ENCODE data around the gene SORCS2.

Gene SORCS2

GRCh38 chr4:7341491-7342222 is 149.3 kb downstream of the SORCS2 start:
- no peak for ATAC-seq

DNA sequence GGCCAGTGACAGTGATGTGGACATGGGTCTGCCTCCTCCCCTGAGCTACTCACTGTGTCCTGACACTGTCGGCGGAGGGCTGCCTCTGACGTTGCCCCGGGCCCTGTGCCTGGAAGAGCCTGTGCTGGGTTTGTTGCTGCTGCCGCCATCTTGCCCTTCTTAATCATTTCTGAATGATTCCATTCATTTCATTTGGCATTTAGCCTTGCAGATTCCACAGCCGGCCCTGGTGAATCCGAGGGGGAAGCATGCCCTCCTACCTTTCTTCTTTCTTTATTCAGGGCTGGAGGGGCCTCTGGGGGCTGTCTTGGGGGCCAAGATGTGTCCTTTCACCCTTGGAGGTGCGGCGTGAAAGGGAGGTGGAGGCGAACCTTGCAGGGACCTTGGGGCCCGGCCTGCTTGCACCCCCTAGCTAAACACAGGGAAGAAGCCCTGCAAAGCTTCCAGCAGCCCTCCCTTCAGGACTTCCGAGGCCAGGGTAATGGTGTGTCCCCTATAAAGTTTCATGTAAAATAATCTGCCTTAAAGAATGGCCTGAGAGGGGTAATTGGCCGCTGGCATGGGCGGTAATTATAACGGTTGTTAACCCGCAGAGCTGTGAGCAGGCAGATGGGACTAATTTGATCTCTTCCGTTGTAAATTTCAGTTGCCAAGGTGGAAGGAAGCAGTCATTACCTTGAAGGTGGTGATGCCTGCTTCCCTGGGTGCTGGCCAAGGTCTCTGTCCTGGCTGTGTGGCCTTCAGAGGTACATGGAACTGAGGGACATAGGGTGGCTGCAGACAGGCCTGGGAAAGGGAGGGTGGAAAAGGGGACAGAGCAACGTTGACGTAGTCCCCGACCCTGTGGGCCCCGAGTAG is 150.1 kb downstream of the SORCS2 start:
- no peak for ATAC-seq

GRCh38 chr4:7343081-7343655 is 150.8 kb downstream of the SORCS2 start:
- ATAC-seq = no peak

GRCh38 chr4:7343950-7344349 is 151.6 kb downstream of the SORCS2 start:
- ATAC-seq = no peak

DNA sequence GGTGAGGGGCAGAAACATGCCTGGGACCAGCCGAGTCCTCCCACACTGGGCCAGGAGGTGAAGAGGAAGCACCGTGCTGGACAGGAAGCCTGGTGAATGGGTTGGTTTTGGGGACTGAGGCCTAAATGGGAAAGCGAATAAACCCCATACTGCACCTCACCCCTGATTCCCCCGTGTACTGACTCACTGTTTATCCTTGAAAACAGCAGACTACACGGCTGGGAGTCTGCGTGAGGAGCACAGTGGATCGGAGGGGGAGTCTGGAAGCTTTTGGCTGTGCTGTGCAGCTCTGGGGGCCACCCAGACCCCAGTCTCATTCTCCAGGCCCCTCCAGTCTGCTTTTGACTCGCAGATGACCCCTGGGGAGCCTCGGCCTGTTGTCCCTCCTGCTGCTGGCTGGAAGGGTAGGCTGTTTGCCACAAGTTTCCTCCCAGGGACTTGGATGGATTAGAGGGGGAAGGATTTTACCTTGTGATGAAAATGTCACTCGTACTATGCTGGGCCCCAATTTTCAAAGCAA is 152.4 kb downstream of the SORCS2 start:
- no peak for ATAC-seq

GRCh38 chr4:7347981-7348380 is 155.6 kb downstream of the SORCS2 start:
- no peak for ATAC-seq

- ATAC-seq = no peak
Measured at GRCh38 chr4:7348946-7349900, 156.9 kb downstream of the SORCS2 start.

DNA sequence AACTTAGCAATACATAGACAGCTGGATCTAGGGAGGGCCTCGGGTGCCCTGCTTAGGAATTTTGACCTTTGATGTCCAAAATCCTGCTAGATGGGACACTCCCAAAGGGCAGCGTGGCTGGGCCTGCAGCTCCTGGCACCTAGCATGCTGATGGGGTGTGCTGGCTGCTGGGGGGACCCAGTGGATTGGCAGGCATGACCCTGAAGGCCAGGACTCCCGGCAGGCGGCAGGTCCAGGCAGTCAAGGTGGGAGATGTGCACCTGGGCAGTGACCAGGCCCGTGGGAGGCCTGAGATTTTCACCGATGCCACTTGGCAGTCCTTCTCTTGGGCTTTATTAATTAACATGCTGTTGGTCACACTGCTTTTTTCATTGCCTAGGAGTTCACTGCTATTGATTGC is 158.1 kb downstream of the SORCS2 start:
- no peak for ATAC-seq

- no peak for ATAC-seq
Measured at GRCh38 chr4:7351014-7351413, 158.7 kb downstream of the SORCS2 start.

GRCh38 chr4:7352486-7352885 is 160.1 kb downstream of the SORCS2 start:
- no peak for ATAC-seq

DNA sequence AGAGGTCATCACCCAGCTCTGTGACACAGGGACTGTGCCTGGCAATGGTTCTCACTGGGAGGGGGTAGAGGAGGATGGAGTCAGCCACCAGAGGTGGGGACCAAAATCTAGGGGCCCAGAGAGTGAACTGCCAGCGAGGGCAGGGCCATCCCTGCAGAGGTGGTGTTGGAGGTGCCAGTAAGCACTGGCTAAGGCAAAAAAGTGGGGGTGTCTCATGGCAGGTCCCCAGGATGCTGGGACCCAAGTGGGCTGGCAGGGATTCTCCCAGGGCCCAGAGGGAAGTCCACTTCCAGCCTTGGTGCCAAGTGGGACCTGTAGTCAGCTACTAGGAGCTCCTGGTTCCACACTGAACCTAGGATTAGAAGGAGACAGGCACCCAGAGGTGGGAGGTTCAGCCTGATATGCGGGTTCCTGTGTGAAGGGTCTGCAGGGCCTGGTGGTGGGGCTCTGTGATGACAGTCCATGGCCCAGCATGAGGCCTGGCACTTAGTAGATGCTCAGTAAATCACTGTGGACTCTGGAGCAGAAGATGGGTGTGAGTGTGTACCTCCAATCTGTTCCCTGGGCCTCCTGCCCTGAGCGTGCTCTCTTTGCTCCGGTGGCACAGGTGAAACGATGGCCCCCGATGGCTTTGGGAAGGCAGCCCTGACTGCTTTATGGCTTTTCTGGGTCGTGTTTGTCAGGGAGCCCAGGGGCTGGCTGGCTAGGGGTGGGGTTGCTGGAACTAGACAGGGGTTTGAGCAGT is 160.9 kb downstream of the SORCS2 start:
- ATAC-seq = no peak

DNA sequence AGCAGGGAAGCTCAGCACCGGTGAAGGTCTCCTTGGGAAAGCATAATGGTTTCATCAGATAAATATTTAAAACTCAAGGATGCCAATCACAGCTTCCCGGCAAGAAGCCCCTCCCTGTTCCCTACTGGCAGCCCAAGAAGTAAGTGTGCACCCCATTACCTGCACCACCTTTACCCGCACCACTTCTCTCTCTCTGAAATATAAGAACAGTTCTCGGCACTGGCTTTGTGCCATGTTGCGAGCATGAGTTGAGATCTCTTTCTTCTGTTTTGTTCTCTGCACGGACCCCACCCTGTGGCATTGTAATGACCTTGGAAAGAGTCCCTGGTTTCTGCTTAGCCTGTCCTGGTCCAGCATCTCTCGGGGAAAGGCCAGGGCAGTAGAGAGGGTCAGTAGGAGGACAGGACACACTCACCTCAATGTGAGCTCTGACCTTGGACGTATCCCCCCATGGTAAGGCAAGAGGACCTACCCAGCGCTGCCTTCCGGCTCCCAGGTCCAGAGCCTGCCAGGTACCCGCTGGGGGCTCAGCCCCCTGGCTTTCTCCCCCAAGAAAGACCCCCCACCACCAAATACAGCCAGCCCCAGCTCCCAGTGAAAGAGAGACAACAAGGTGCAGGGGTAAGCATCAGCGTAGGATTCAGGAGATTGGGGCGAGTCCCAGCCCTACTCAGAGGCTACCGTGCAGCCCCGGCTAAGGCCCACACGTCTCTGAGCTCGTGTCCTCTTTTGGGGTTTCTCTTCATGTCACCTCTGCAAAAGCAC is 161.7 kb downstream of the SORCS2 start:
- no peak for ATAC-seq

- no peak for ATAC-seq
Measured at GRCh38 chr4:7354927-7355326, 162.6 kb downstream of the SORCS2 start.

GRCh38 chr4:7355795-7356194 is 163.5 kb downstream of the SORCS2 start:
- no peak for ATAC-seq

DNA sequence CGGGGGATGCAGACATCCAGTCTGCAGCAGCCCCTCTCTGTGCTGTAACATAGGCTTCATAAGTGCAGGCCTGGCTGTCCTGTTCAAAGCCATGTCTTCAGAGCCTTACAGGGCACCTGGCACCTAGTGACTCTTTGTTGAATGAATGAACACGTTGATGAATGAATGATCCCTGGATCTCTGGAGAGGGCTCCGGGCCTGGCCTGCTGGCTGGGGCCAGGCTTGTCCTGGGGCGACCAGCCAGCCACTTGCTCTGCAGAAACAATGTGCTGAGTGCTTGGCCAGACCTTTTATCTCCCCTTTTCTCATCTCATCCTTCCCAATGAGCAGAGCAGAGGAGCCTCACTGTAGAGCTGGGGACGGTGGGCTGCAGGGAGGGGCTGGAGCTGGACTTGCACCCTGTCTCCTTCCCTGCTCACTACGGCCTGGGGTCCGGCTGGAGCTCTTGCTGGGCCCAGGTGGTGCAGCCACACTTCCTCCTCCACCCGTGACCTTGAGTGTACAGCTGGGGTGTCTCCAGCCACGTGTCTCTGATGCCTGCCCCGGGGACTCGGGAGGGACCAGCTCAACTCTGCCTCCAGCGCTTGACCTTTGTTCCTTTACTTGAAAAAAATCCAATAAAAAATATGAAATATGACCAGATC is 164.5 kb downstream of the SORCS2 start:
- no peak for ATAC-seq

DNA sequence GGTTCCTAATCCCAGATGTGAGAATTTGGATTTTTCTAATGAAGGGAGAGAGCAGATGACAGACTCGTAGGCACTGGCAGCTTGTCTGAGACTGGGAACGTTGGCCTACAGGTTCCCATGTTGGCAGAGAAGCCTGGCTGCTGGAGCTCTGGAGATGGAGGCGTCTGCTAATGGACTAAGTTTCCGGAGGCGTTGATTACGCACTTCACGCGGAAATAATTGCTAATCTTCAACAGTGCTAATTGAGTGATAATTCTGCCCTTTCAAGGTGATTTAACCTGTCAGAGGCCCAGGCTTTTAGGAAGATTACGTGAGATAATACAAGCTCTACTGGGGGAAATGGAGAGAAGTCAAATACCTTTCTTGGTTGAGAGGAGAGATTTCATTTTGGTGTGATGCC is 165.0 kb downstream of the SORCS2 start:
- ATAC-seq = no peak

DNA sequence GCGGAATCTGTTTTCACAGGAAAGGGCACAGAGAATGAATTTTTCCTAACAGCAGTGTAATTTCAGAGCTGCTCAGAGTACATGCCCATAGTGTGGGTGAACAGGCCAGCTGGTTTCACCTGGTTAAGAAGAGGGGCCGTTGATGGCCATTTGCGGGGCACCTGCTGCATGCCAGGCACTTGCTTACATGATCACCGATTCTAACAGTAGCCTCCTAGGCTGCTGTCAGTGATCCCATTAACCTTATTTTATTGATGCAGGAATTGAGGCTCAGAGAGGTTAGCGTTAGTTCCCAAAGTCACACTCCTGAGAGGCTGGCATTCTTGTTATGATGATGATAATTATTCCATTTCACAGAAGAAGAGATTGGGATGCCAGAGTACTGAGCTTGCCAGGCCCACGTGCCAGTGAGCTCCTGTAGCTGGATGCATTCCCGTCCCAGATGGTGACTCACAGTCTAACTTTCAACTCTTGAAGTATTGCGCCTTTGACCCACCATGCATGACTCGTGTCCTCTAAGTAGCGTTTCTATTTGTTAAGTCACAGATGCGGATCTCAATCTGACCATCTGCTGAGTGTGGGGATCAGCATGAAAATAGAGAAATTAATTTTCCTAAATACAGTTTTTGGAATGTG is 165.9 kb downstream of the SORCS2 start:
- no peak for ATAC-seq

- ATAC-seq = no peak
Measured at GRCh38 chr4:7359400-7360062, 167.2 kb downstream of the SORCS2 start.

- no peak for ATAC-seq
Measured at GRCh38 chr4:7360806-7361205, 168.5 kb downstream of the SORCS2 start.
